ENCODE measurements around the gene YPEL2. TPM values are rescaled to one million over a fixed set of nuclear protein-coding genes. Genes with fewer than 3 reads are reported as not detected.

YPEL2 gene
- total RNA-seq, 1 experiment from 2014 or later = 2.9 TPM

- Mint-ChIP-seq H3K9me3 (ENCODE audit: unreplicated experiment) (no peaks in the 10 kb centered on the region), H3K4me1 (ENCODE audit: low read depth, unreplicated experiment) (peaks cover 10% of the 10 kb centered on the region), H3K36me3 (ENCODE audit: insufficient read depth, unreplicated experiment) (no peaks in the 10 kb centered on the region), H3K27ac (ENCODE audit: unreplicated experiment) (no peak overlapping the region), H3K4me3 (ENCODE audit: unreplicated experiment) (no peak overlapping the region), H3K27me3 (ENCODE audit: insufficient read depth, unreplicated experiment) (peaks cover 4% of the 10 kb centered on the region)
- no peak for DNase-seq
- no peaks in the 10 kb centered on the region for H3K36me3 ChIP-seq (ENCODE audit: control insufficient read depth, insufficient read depth, low read length)
- intact Hi-C loops (cut with micrococcal nuclease; ENCODE audit: unreplicated experiment) = no loop called here
- TF ChIP-seq CTCF (IDR thresholded peaks at IDR 0.05; ENCODE audit: insufficient read depth in 1 of 2, low read depth in 1 of 2, low read length in 1 of 2, severe bottlenecking in 1 of 2, unreplicated experiment in 1 of 2) = no peak
- 0 out of 2 replicates have a peak, but pooled peaks cover 5% of the 10 kb centered on the region for H3K4me1 ChIP-seq
- POLR2A ChIA-PET = no interaction called here
- CTCF ChIA-PET = interaction anchor here (0.6 kb wide), 1 partner anchor 1787 kb away, joined by 3 read pairs; no protein-coding TSS in a partner anchor
- no peaks in the 10 kb centered on the region for H3K9me3 ChIP-seq
- BruUV-seq (replicated peaks) = no TSS peak
- H3K4me3 ChIP-seq (ENCODE audit: low read depth, low read length) = no peak overlapping the region
- H3K27me3 ChIP-seq (replicated peaks; ENCODE audit: control insufficient read depth, insufficient read depth, low read length) = no peaks in the 10 kb centered on the region; the same call in 1 of the 2 replicates
Observed at GRCh38 chr17:59335685-59336084, 4.2 kb downstream of the YPEL2 start.

DNA sequence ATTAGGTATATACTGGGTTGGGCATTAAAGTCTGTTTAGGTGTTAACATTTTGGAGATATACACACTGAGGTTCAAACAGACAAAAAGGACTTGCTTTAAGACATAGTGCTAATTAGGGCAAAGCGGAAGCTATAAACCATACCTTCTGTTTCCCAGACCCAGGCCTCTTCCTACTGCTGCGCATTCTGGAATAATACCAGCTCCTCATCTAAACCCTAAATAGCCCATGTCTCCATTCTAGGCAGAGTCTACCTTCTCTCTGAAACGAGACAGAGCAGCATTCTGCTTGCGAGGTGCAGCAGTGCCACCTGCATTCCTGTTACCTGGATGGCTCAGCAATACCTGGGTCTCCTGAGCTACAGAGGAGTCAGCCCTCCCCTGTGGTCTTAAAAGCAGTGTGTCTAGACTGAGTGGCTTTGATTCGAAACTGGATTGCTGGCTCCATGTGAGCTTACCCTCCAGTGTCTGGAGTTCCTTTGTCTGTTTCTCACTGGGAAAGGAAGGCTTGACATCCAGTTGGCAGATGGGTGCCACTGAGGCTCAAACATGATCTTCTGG is 6.4 kb downstream of the YPEL2 start:
- peaks cover 5% of the 10 kb centered on the region for H3K4me1 Mint-ChIP-seq (ENCODE audit: low read depth, unreplicated experiment)
- CTCF ChIA-PET = interaction anchor here (0.6 kb wide), 1 partner anchor 102 kb away, joined by 3 read pairs; no protein-coding TSS in a partner anchor

DNA sequence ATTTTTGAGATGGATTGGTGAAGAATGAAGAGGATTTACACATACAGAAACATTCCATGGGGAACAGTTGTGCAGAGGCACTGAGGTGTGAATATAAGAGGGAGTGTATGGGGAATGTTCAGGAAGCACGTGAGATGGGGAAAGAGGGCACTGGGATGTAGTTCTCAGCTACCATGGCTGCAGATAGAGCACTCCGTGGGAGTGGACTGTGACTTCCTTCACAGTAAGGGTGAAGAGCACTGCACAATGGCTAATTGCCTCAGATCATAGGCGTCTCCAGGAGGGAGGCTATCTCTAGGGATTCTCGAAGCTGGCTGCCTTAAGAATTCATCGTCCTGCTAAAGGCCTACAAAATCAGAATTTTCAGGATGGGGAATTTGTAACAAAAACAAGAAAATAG is 7.0 kb downstream of the YPEL2 start:
- DNase-seq = no peak
- TF ChIP-seq CTCF (IDR thresholded peaks at IDR 0.05; ENCODE audit: insufficient read depth in 1 of 2, low read depth in 1 of 2, low read length in 1 of 2, severe bottlenecking in 1 of 2, unreplicated experiment in 1 of 2) = no peak
- H3K27me3 ChIP-seq (replicated peaks; ENCODE audit: control insufficient read depth, insufficient read depth, low read length) = no peaks in the 10 kb centered on the region; the same call in 1 of the 2 replicates
- no peak overlapping the region for H3K27ac Mint-ChIP-seq (ENCODE audit: unreplicated experiment)
- no TSS peak for BruUV-seq (replicated peaks)
- H3K27me3 Mint-ChIP-seq (ENCODE audit: insufficient read depth, unreplicated experiment) = peaks cover 4% of the 10 kb centered on the region
- H3K36me3 ChIP-seq (ENCODE audit: control insufficient read depth, insufficient read depth, low read length) = no peaks in the 10 kb centered on the region
- H3K36me3 Mint-ChIP-seq (ENCODE audit: insufficient read depth, unreplicated experiment) = no peaks in the 10 kb centered on the region
- no peaks in the 10 kb centered on the region for H3K4me1 ChIP-seq
- no peaks in the 10 kb centered on the region for H3K9me3 ChIP-seq
- H3K4me3 ChIP-seq (ENCODE audit: low read depth, low read length) = no peak overlapping the region
- intact Hi-C loops (cut with micrococcal nuclease; ENCODE audit: unreplicated experiment) = no loop called here
- ChIA-PET CTCF (interaction anchor here (0.6 kb wide), 1 partner anchor 101 kb away, joined by 3 read pairs; no protein-coding TSS in a partner anchor), POLR2A (no interaction called here)
- H3K4me3 Mint-ChIP-seq (ENCODE audit: unreplicated experiment) = no peak overlapping the region
- no peaks in the 10 kb centered on the region for H3K9me3 Mint-ChIP-seq (ENCODE audit: unreplicated experiment)
- no peaks in the 10 kb centered on the region for H3K4me1 Mint-ChIP-seq (ENCODE audit: low read depth, unreplicated experiment)

More for the DNA sequence above, 6.4 kb downstream of the YPEL2 start:
- POLR2A ChIA-PET = no interaction called here
- H3K4me3 ChIP-seq (ENCODE audit: low read depth, low read length) = no peak overlapping the region
- Mint-ChIP-seq H3K36me3 (ENCODE audit: insufficient read depth, unreplicated experiment) (no peaks in the 10 kb centered on the region), H3K4me3 (ENCODE audit: unreplicated experiment) (no peak overlapping the region), H3K9me3 (ENCODE audit: unreplicated experiment) (no peaks in the 10 kb centered on the region), H3K27ac (ENCODE audit: unreplicated experiment) (no peak overlapping the region), H3K27me3 (ENCODE audit: insufficient read depth, unreplicated experiment) (peaks cover 4% of the 10 kb centered on the region)
- 0 out of 2 replicates have a peak, but pooled peaks cover 2% of the 10 kb centered on the region for H3K4me1 ChIP-seq
- no peaks in the 10 kb centered on the region for H3K36me3 ChIP-seq (ENCODE audit: control insufficient read depth, insufficient read depth, low read length)
- intact Hi-C loops (cut with micrococcal nuclease; ENCODE audit: unreplicated experiment) = no loop called here
- H3K9me3 ChIP-seq = no peaks in the 10 kb centered on the region
- no peak for DNase-seq
- no peak for TF ChIP-seq CTCF (IDR thresholded peaks at IDR 0.05; ENCODE audit: insufficient read depth in 1 of 2, low read depth in 1 of 2, low read length in 1 of 2, severe bottlenecking in 1 of 2, unreplicated experiment in 1 of 2)
- H3K27me3 ChIP-seq (replicated peaks; ENCODE audit: control insufficient read depth, insufficient read depth, low read length) = no peaks in the 10 kb centered on the region; the same call in 1 of the 2 replicates
- no TSS peak for BruUV-seq (replicated peaks)

Measured in Caco-2 (cell line).